DMS53 (cell line): ENCODE data around the gene OGFR.

ENCODE experiments used
- DNase-seq: peaks from one replicate; lab custom pipeline; 2025; lab: John Stamatoyannopoulos, UW

Gene OGFR

GRCh38 chr20:62815066-62815991 lies 10.7 kb downstream of the OGFR start:
- no peak for DNase-seq

- DNase-seq, result peak; percentile 35
Measured at GRCh38 chr20:62816031-62816883, 11.6 kb downstream of the OGFR start.

GRCh38 chr20:62816884-62817873 lies 12.5 kb downstream of the OGFR start, which contains the start of gene COL9A3:
COL9A3 (plus strand) TSS chr20:62817050; CDS start chr20:62817065, 15 bp downstream.
- peak; percentile 41 for DNase-seq

- DNase-seq, result no peak
Measured at GRCh38 chr20:62817975-62818591, 13.4 kb downstream of the OGFR start.

GRCh38 chr20:62818592-62819493 lies 14.2 kb downstream of the OGFR start:
- peak; percentile 36 for DNase-seq

GRCh38 chr20:62819494-62820174 lies 15.0 kb downstream of the OGFR start:
- no peak for DNase-seq

- DNase-seq, result peak; percentile 39
Measured at GRCh38 chr20:62820208-62820961, 15.8 kb downstream of the OGFR start.

- no peak for DNase-seq
Measured at GRCh38 chr20:62820962-62821725, 16.5 kb downstream of the OGFR start.

- DNase-seq, result no peak
Measured at GRCh38 chr20:62821726-62822210, 17.1 kb downstream of the OGFR start.

GRCh38 chr20:62822239-62822787 lies 17.7 kb downstream of the OGFR start:
- no peak for DNase-seq

- peak; percentile 92 for DNase-seq
Measured at GRCh38 chr20:62822788-62823651, 18.4 kb downstream of the OGFR start.

GRCh38 chr20:62823688-62824475 lies 19.2 kb downstream of the OGFR start:
- no peak for DNase-seq

- DNase-seq, result peak; percentile 79
Measured at GRCh38 chr20:62824476-62825332, 20.1 kb downstream of the OGFR start.

GRCh38 chr20:62825333-62825985 lies 20.8 kb downstream of the OGFR start:
- no peak for DNase-seq
